Measurements from ENCODE around the gene GABBR2.

DNA sequence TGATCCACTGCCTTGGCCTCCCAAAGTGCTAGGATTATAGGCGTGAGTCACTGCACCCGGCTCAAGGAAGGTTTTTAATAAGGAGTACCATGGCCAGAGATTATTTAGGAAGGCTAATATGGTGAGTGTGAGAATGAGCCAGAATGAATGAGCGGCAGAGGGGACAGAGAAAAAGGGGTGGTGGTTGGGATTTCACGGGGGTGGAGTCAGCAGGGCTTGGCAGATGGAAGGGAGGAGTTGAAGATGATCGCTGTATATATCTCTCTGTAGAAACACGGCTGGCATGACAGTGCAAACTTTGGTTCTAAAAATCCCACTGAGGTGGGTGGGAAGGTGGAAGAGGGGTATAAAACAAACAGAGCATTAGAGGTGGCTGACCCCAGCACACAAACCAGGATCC lies 276.6 kb downstream of the GABBR2 start:
- TF ChIP-seq, protein P1, sequence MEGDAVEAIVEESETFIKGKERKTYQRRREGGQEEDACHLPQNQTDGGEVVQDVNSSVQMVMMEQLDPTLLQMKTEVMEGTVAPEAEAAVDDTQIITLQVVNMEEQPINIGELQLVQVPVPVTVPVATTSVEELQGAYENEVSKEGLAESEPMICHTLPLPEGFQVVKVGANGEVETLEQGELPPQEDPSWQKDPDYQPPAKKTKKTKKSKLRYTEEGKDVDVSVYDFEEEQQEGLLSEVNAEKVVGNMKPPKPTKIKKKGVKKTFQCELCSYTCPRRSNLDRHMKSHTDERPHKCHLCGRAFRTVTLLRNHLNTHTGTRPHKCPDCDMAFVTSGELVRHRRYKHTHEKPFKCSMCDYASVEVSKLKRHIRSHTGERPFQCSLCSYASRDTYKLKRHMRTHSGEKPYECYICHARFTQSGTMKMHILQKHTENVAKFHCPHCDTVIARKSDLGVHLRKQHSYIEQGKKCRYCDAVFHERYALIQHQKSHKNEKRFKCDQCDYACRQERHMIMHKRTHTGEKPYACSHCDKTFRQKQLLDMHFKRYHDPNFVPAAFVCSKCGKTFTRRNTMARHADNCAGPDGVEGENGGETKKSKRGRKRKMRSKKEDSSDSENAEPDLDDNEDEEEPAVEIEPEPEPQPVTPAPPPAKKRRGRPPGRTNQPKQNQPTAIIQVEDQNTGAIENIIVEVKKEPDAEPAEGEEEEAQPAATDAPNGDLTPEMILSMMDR (IDR thresholded peaks at IDR 0.05; ENCODE audit: low read length), result no peak
- TF ChIP-seq EZH2 (optimal IDR thresholded peaks at IDR 0.05; ENCODE audit: low read depth, low read length), result no peak
- TF ChIP-seq EZH2phosphoT487 (IDR thresholded peaks at IDR 0.05; ENCODE audit: low read length), result no peak

All from MM.1S (cell line).